AG09319 (cell line): ENCODE results near the gene ENDOV.

Experiments
- DNase-seq: peaks from one replicate; pipeline ENCODE4 v3.0.0-alpha.2; 2010; ENCODE audit warnings: low read depth; ENCODE audit errors: extremely low read depth
- TF ChIP-seq, protein P1 (sequence below): IDR thresholded peaks from 2 replicates; pipeline ENCODE4 v1.5.1; 2011; ENCODE audit warnings: low read depth, mild to moderate bottlenecking, inconsistent platforms, low read length, moderate library complexity

The ENDOV gene

DNA sequence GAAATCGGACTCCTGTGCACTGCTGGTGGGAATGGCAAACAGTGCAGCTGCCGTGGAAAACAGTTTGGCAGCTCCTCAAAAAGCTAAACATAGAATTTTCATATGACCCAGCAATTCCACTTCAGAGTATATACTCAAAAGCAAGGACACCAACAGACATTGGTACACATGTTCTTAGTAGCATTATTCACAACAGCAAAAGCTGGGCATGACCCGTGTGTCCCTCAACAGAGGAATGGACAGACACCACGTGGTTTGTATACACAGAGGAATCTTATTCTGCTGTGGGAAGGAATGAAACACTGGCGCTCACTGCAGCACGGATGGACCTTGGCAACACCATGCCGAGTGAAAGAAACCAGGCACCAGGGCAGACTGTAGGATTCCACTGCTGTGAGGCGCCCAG, 45.5 kb downstream of the ENDOV start:
- TF ChIP-seq, protein P1, sequence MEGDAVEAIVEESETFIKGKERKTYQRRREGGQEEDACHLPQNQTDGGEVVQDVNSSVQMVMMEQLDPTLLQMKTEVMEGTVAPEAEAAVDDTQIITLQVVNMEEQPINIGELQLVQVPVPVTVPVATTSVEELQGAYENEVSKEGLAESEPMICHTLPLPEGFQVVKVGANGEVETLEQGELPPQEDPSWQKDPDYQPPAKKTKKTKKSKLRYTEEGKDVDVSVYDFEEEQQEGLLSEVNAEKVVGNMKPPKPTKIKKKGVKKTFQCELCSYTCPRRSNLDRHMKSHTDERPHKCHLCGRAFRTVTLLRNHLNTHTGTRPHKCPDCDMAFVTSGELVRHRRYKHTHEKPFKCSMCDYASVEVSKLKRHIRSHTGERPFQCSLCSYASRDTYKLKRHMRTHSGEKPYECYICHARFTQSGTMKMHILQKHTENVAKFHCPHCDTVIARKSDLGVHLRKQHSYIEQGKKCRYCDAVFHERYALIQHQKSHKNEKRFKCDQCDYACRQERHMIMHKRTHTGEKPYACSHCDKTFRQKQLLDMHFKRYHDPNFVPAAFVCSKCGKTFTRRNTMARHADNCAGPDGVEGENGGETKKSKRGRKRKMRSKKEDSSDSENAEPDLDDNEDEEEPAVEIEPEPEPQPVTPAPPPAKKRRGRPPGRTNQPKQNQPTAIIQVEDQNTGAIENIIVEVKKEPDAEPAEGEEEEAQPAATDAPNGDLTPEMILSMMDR = no peak

DNA sequence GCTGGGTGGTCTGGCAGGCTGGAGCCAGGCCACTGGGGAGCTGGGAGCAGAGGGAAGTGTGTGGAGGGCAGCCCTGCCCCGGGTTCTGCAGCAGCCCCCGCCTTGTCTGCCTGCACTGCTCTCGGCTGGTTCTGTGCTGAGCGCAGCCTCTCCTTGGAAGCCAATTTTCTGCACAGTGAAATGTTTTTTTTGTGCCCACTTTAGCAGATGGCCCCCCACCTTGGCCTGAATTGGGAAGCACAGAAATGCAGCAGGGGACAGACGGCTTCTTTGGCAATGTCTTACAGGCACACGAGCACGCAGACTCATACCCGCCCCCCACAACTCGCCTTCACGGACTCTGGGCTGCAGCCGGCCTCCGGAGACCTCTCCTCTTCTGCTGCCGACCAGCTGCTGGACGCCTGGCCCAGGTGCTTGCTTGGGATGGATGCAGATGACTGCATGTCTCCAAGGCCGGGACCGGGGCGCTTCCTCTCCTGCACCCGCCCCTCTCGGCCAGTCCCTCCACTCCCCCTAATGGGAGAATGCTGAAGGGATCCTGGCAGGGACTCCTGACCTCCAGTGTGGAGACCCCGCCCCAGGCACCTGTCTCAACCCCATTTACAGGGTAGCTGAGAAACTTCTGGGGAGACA, 46.7 kb downstream of the ENDOV start:
- TF ChIP-seq, protein P1 = no peak
- DNase-seq = no peak

More for the DNA sequence above, 45.5 kb downstream of the ENDOV start:
- DNase-seq = no peak

DNA sequence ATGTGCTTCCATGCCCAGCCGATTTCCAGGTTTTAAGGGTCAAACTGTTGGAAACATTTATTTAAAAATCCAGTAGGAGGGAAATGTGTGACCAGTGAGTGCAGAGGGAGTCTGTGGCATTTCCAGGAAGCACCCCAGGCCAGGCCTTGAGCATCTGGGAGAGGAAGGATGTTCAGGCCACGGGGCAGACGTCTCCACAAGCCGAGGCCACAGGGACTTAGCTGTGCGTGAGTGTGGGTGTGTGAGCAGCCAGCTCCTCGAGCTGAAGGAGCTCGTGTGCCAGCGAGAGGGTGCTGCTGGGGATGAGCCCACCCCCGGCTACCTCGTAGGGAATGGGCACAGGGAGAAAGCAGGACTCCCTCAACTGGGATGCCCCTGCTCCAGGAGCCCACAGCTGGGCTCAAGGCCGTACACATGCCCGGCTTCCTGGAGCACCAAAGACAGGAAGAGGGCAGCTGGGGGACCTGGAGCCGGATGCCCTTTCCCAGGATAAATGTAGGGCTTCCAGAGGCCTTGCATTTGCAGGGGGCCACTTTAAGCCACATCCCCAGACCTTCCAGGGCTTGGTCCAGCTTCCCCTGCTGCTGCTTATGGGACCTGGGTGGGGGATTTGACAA, 48.9 kb downstream of the ENDOV start:
- TF ChIP-seq, protein P1 = no peak
- DNase-seq = no peak

DNA sequence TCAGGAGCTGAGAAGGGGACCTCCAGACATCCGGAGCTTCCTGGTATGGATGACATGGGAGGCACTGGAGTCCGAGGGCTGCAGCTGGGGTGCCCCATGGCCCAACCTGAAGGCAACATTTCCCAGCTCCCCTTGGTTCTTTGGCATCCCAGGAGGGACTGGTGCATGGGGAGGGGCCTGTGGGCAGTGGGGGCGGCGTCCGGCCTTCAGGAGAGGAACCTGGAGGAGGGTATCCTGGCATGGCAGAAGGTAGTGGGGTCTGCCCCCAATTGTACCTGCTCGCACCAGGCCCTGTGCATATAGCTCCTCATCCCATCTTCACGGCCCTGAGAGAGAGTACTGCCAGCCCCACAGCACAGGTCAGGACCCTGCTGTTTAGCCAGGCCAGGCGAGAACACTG, 49.5 kb downstream of the ENDOV start:
- TF ChIP-seq, protein P1 = no peak
- DNase-seq = no peak

DNA sequence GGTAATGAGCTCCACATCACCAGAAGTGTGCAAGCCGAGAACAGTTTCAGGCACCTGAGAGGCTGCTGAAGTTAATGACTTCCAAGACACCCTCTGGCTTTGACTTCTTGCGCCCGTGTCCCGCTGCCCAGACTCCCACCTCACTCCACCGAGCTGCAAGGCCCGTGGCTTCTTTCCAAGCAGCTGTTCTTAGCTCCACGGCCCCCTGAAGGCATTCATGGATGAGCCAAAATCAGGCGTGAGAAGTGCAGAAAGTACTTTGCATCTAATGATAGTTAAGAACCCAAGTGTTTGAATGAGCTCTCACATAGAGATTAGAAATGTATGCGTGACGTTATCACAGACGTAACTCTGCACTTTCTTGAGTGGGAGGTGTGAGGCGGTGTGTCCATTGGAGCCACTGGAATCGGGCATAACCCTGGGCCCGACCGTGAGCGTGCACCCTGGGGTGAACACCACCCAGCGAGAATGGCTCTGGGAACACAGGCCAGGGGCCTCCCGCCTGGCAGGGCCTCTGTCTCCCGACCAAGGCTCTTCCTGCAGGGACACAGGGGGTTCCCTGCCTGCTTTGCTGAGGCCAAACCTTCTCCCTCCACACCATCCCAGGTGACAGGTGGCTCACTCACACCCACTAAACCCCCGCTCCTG, 50.5 kb downstream of the ENDOV start:
- TF ChIP-seq, protein P1 = no peak
- DNase-seq = no peak

- no peak for DNase-seq
- TF ChIP-seq, protein P1 = no peak
These were observed 51.3 kb downstream of the ENDOV start for GRCh38 chr17:80466188-80466705.

DNA sequence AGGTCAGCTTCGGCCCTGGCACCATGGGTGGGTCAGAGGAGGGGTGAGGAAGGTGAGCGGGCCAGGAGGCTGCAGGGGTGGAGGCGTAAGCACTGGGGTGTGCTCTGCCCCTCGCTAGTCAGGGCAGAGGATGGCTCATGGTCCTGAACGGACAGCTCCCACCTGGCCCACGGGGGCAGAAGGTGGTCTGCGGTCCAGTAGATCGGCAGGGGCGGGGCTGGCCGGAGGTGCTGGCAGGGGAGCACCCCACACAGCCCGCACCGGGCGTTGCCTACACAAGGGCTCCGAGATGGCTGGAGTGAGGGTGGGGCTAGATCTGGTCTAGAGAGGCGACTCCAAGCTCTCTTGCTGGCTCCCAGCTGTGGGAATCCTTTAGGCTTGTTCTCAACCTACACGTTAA, 53.3 kb downstream of the ENDOV start:
- DNase-seq = no peak
- TF ChIP-seq, protein P1 = no peak
